ENCODE data around the gene TEAD4. TPM values are rescaled to one million over a fixed set of nuclear protein-coding genes. Genes with fewer than 3 reads are reported as not detected.

Gene TEAD4
- total RNA-seq, 6 experiments from 2014 or later: 0.81 to 8.5 (median 3.0) TPM

DNA sequence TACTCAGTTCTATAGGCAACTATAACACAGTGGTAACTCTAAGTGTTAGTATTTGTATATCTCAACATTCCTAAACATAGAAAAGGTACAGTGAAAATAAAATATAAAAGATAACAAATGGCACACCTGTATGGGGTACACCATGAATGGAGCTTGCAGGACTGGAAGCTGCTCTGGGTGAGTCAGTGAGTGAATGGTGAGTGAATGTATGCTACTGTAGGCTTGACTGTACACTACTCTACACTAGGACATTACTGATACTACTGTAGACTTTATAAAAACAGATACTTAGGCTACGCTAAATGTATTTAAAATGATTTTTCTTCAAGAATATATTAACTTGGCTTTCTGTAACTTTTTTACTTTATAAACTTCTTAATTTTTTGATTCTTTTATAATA, 25.5 kb downstream of the TEAD4 start:
- H3K4me1 ChIP-seq: no peaks in the 10 kb centered on the region
- H3K27me3 ChIP-seq: no peaks in the 10 kb centered on the region
- WGBS (ENCODE audit: insufficient coverage, low coverage, low lambda C conversion rate, missing lambda C conversion rate): 73% methylated on average over 1 of the region's 1 CpG
- H3K4me3 ChIP-seq: no peak overlapping the region
- DNase-seq: no peak
- H3K36me3 ChIP-seq: no peaks in the 10 kb centered on the region
- ATAC-seq: no peak
- H3K9me3 ChIP-seq: no peaks in the 10 kb centered on the region
- H3K27ac ChIP-seq: no peak overlapping the region
- intact Hi-C loops (cut with DNase I): no loop called here
- TF ChIP-seq, protein P1, sequence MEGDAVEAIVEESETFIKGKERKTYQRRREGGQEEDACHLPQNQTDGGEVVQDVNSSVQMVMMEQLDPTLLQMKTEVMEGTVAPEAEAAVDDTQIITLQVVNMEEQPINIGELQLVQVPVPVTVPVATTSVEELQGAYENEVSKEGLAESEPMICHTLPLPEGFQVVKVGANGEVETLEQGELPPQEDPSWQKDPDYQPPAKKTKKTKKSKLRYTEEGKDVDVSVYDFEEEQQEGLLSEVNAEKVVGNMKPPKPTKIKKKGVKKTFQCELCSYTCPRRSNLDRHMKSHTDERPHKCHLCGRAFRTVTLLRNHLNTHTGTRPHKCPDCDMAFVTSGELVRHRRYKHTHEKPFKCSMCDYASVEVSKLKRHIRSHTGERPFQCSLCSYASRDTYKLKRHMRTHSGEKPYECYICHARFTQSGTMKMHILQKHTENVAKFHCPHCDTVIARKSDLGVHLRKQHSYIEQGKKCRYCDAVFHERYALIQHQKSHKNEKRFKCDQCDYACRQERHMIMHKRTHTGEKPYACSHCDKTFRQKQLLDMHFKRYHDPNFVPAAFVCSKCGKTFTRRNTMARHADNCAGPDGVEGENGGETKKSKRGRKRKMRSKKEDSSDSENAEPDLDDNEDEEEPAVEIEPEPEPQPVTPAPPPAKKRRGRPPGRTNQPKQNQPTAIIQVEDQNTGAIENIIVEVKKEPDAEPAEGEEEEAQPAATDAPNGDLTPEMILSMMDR (IDR thresholded peaks at IDR 0.05): no peak
- TF ChIP-seq POLR2A (IDR thresholded peaks at IDR 0.05): no peak

DNA sequence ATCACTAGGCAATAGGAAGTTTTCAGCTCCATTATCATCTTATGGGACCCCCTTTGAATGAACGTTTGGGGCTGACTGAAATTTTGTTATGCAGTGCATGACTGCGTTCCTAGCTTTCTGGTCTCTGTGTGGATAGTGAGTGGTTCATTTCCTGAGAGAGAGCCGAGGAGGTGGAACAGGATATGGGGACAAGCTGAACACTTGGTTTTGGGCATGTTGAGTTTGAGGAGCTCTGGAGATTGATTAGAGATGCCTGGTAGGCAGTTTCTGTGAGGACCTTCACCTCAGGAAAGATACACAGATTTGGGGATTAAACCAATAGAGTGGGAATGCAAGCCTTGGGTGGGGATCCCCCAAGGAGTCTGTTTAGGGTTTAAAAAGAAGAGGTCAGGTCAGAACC, 27.7 kb downstream of the TEAD4 start:
- no peaks in the 10 kb centered on the region for H3K9me3 ChIP-seq
- H3K27me3 ChIP-seq: no peaks in the 10 kb centered on the region
- no peaks in the 10 kb centered on the region for H3K4me1 ChIP-seq
- no peaks in the 10 kb centered on the region for H3K36me3 ChIP-seq
- H3K27ac ChIP-seq: no peak overlapping the region
- 68% methylated on average over 3 of the region's 3 CpGs for WGBS (ENCODE audit: insufficient coverage, low coverage, low lambda C conversion rate, missing lambda C conversion rate)
- DNase-seq (no peak), ATAC-seq (no peak)
- intact Hi-C loops (cut with DNase I): no loop called here
- TF ChIP-seq, protein P1 (IDR thresholded peaks at IDR 0.05): no peak
- H3K4me3 ChIP-seq: no peak overlapping the region

DNA sequence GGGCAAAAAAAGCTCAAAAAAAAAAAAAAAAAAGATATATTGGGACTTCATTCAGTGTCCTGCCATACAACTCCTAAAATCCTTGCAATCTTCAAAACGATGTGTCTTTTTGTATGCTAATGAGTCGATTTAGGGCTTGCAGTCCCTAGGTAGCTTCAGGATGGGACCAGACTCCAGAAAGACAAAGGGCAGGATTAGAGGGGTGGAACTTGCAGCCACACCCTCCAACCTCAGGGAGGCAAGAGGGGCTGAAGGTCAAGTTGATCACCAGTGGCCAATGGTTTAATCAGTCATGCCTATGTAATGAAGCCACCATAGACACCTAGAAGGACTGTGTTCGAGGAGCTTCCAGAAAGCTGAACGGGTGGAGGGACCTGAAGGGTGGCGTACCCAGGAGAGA, 29.3 kb downstream of the TEAD4 start:
- no peak for ATAC-seq
- no peaks in the 10 kb centered on the region for H3K9me3 ChIP-seq
- 82% methylated on average over 3 of the region's 5 CpGs for WGBS (ENCODE audit: insufficient coverage, low coverage, low lambda C conversion rate, missing lambda C conversion rate)

DNA sequence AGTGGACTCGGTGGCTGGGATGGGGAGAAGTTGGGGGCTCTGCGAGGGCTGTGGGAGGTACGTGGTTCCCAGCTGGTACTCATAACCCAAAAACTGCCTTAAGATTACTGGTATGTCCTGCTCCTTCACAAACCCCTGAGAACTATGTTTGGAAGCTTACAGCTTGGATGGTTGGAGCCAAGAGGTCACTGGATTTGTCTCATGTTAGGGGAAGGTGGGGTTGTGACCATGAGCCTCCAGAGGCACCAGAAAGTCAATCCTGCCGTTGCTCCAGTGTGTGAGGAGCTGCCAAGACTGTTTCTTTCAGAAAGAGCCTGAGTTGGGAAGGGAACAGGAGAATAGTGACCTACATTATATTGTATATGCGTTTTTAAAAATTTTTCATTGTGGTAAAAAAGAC, 33.5 kb downstream of the TEAD4 start:
- H3K36me3 ChIP-seq: no peaks in the 10 kb centered on the region
- intact Hi-C loops (cut with DNase I): no loop called here
- no peak for TF ChIP-seq POLR2A (IDR thresholded peaks at IDR 0.05)
- TF ChIP-seq, protein P1 (IDR thresholded peaks at IDR 0.05): no peak

More for the DNA sequence above, 29.3 kb downstream of the TEAD4 start:
- no peaks in the 10 kb centered on the region for H3K27me3 ChIP-seq
- no peak overlapping the region for H3K27ac ChIP-seq
- TF ChIP-seq, protein P1 (IDR thresholded peaks at IDR 0.05): no peak
- TF ChIP-seq POLR2A (IDR thresholded peaks at IDR 0.05): no peak
- H3K4me1 ChIP-seq: no peaks in the 10 kb centered on the region
- no peak for DNase-seq
- H3K36me3 ChIP-seq: no peaks in the 10 kb centered on the region
- no peak overlapping the region for H3K4me3 ChIP-seq
- intact Hi-C loops (cut with DNase I): no loop called here

More for the DNA sequence above, 33.5 kb downstream of the TEAD4 start:
- Histone ChIP-seq H3K9me3 (no peaks in the 10 kb centered on the region), H3K27ac (no peak overlapping the region), H3K4me1 (no peaks in the 10 kb centered on the region), H3K27me3 (no peaks in the 10 kb centered on the region), H3K4me3 (no peak overlapping the region)
- 43% methylated on average over 2 of the region's 5 CpGs for WGBS (ENCODE audit: insufficient coverage, low coverage, low lambda C conversion rate, missing lambda C conversion rate)
- DNase-seq (no peak), ATAC-seq (no peak)
